Adrenal gland (tissue), 12 donors: ENCODE data around the gene CDH9. TPM values are rescaled to one million over a fixed set of nuclear protein-coding genes. Genes with fewer than 3 reads are reported as not detected.

Source experiments
- DNase-seq, 7 donors: peaks; one replicate each; pipeline ENCODE4 v3.0.0-alpha.2; 2019 to 2020
- H3K27ac ChIP-seq, 5 donors: fragments of 200-600 bp; sonication (generic) in 4 of 5; 1 replicate in 3 of 5; 2 replicates in 2 of 5; pipeline versions ENCODE4 v1.5.1 to v1.8.0; 2016 to 2020; ENCODE audit warnings: mild to moderate bottlenecking in 1 of 5
- H3K27me3 ChIP-seq: fragments of 200-600 bp; 2 replicates; pipeline ENCODE4 v1.8.0; 2021
- H3K36me3 ChIP-seq, 2 donors: fragments of 200-600 bp; replicated peaks in 1 of 2; 1 replicate in 1 of 2; 2 replicates in 1 of 2; pipeline versions ENCODE4 v1.5.1 to v1.8.0; 2018 to 2022
- H3K4me1 ChIP-seq, 2 donors: fragments of 200-600 bp; replicated peaks in 1 of 2; 1 replicate in 1 of 2; 2 replicates in 1 of 2; pipeline versions ENCODE4 v1.5.1 to v1.8.0; 2018 to 2021
- H3K4me3 ChIP-seq, 4 donors: fragments of 200-600 bp; sonication (generic) in 3 of 4; one replicate each; pipeline ENCODE4 v1.5.1; 2016 to 2018
- H3K9me3 ChIP-seq, 3 donors: fragments of 200-600 bp; sonication (generic) in 1 of 3; replicated peaks in 1 of 3; 1 replicate in 2 of 3; 2 replicates in 1 of 3; pipeline versions ENCODE4 v1.5.1 to v1.8.0; 2016 to 2021
- CTCF ChIP-seq, 6 experiments: fragments of 450-650 bp in 4 of 6; fragments of 200-600 bp in 2 of 6; sonication (generic) in 1 of 6; IDR thresholded peaks; 1 replicate in 5 of 6; 2 replicates in 1 of 6; pipeline versions ENCODE4 v1.5.1 to v1.8.0; 2016 to 2021; ENCODE audit warnings: antibody characterized with exemption in 6 of 6, mild to moderate bottlenecking in 2 of 6, moderate library complexity in 1 of 6
- POLR2A ChIP-seq, 2 donors: fragments of 450-650 bp; IDR thresholded peaks; one replicate each; pipeline ENCODE4 v1.6.1; 2017; ENCODE audit warnings: antibody characterized with exemption in 2 of 2, mild to moderate bottlenecking in 2 of 2, moderate library complexity in 1 of 2
- WGBS, 4 donors: extraction: QIAGEN DNeasy Blood & Tissue Kit in 2 of 4; methylation state at CpG; one replicate each; pipeline versions ENCODE4 v1.1.5 to v1.1.7; 2013 to 2017; 5-methylcytosine and 5-hydroxymethylcytosine counted together
- intact Hi-C, 2 donors: fragments of 100-400 bp; cut with DNase I; formaldehyde crosslinking; loops; one replicate each; pipeline versions ENCODE4 v1.14.1 to v1.15.0; 2022 to 2023
- polyA plus RNA-seq, 3 donors: library from polyadenylated mRNA; stranded (reverse); fragments of 200-250 nt in 2 of 3; fragments of 350-450 nt in 1 of 3; fragmentation: Illumina TruSeq in 1 of 3; extraction: RNeasy Lipid Tissue Mini Kit (QIAGEN cat#74804) in 1 of 3; gene quantifications; one replicate each; pipeline ENCODE4 v1.2.3, GENCODE V29; 2013 to 2014
- total RNA-seq, 9 donors: library from RNA; depleted of rRNA in 4 of 9; stranded (reverse); fragments of >200 nt in 4 of 9; fragments of 120-200 nt in 1 of 9; fragmentation: NEBNext Ultra II Directional in 1 of 9; extraction: Animal tissue kit (Norgen Biotek cat#: 25700) in 1 of 9; gene quantifications; one replicate each; pipeline versions ENCODE4 v1.1.0 to v1.2.4, GENCODE V29; 2013 to 2023
- donor health status: healthy with polysubstance abuse.
- donor health status: Bipolar disorder and iron deficiency.
- donor health status: DM: yes; HTN: yes; CAD: no.
- donor health status: DM: no; HTN: no; CAD: no.
- donor health status: DM: no; HTN: no; CAD: no.
- donor health status: DM: yes; HTN: yes; CAD: no.

CDH9 gene
- total and polyA plus RNA-seq, 12 donors, result 0.13 to 1.3 (median 0.16) TPM; not detected in 7

- H3K27me3 ChIP-seq, result no peaks in the 10 kb centered on the region
- no peak overlapping the region for H3K4me3 ChIP-seq
- TF ChIP-seq CTCF (IDR thresholded peaks at IDR 0.05) (no peak), POLR2A (IDR thresholded peaks at IDR 0.05) (no peak)
- H3K4me1 ChIP-seq, result no peaks in the 10 kb centered on the region
- 73 to 78% (median 77%) methylated on average over 1 of the region's 1 CpG for WGBS, 4 donors
- no peaks in the 10 kb centered on the region for H3K9me3 ChIP-seq
- H3K36me3 ChIP-seq, result no peaks in the 10 kb centered on the region
- DNase-seq, result no peak
- H3K27ac ChIP-seq, result no peak overlapping the region
- intact Hi-C loops, result no loop called here
Measured at GRCh38 chr5:27034565-27034964, 3.8 kb downstream of the CDH9 start.

GRCh38 chr5:27026801-27027200, 11.6 kb downstream of the CDH9 start:
- H3K36me3 ChIP-seq, result no peaks in the 10 kb centered on the region
- WGBS, 4 donors, result 82 to 89% (median 87%) methylated on average over 2 of the region's 2 CpGs
- no peaks in the 10 kb centered on the region for H3K4me1 ChIP-seq
- TF ChIP-seq POLR2A (IDR thresholded peaks at IDR 0.05), result no peak
- TF ChIP-seq CTCF (IDR thresholded peaks at IDR 0.05), result no peak
- no peak overlapping the region for H3K4me3 ChIP-seq
- H3K9me3 ChIP-seq, result no peaks in the 10 kb centered on the region
- DNase-seq, result no peak
- H3K27me3 ChIP-seq, result no peaks in the 10 kb centered on the region
- intact Hi-C loops, result no loop called here
- H3K27ac ChIP-seq, result no peak overlapping the region

DNA sequence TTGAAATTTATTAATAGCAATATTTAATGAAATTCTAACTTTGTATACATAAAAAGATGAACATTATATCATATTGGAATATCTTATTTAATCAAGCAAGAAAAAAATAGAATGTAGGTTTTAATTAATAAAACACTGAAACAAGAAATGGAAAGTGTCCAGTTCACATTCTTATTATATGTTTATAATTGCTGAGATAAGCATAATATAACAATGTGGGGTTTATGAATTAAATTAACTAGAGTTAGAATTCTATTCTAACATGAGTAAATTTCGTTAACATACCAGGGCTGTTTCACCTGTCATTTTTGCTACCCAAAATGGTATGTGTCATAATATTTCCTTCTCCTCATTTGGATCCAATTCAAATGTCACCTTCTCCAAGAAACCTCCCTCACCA, 12.3 kb downstream of the CDH9 start:
- 45 to 58% (median 54%) methylated on average over 1 of the region's 1 CpG for WGBS, 4 donors
- H3K4me1 ChIP-seq, result no peaks in the 10 kb centered on the region
- no peak overlapping the region for H3K4me3 ChIP-seq
- intact Hi-C loops, result no loop called here
- no peaks in the 10 kb centered on the region for H3K27me3 ChIP-seq
- H3K36me3 ChIP-seq, result no peaks in the 10 kb centered on the region
- H3K9me3 ChIP-seq, result no peaks in the 10 kb centered on the region
- no peak for TF ChIP-seq POLR2A (IDR thresholded peaks at IDR 0.05)
- TF ChIP-seq CTCF (IDR thresholded peaks at IDR 0.05), result no peak
- no peak for DNase-seq
- H3K27ac ChIP-seq, result no peak overlapping the region

- intact Hi-C loops, result no loop called here
- DNase-seq, result no peak
Measured at GRCh38 chr5:27021471-27021870, 16.9 kb downstream of the CDH9 start.

More at GRCh38 chr5:27021471-27021870, 16.9 kb downstream of the CDH9 start:
- WGBS, 4 donors, result 49 to 66% (median 61%) methylated on average over 1 of the region's 1 CpG
- no peaks in the 10 kb centered on the region for H3K9me3 ChIP-seq
- no peak overlapping the region for H3K4me3 ChIP-seq
- no peak overlapping the region for H3K27ac ChIP-seq
- no peaks in the 10 kb centered on the region for H3K4me1 ChIP-seq
- no peaks in the 10 kb centered on the region for H3K27me3 ChIP-seq
- TF ChIP-seq CTCF (IDR thresholded peaks at IDR 0.05), result no peak
- TF ChIP-seq POLR2A (IDR thresholded peaks at IDR 0.05), result no peak
- no peaks in the 10 kb centered on the region for H3K36me3 ChIP-seq
